HEK293 (cell line): ENCODE results near the gene ZBTB37.

Experiments
- CTCF ChIA-PET: fragments of 350-600 bp; formaldehyde crosslinking; extraction: SDS; loops from one replicate; lab custom pipeline; 2021; ENCODE audit warnings: antibody characterized with exemption; lab: Yijun Ruan, JAX
- POLR2A ChIA-PET: fragments of 300-600 bp; formaldehyde crosslinking; extraction: SDS; loops from one replicate; lab custom pipeline; 2020; ENCODE audit warnings: antibody characterized with exemption, inconsistent platforms; lab: Yijun Ruan, JAX
- H3K27ac ChIP-seq: fragments of 200-500 bp; sonication (Bioruptor generic); 2 replicates; pipeline ENCODE4 v1.5.1; 2014; ENCODE audit warnings: low read depth, low read length, control low read depth, inconsistent platforms; ENCODE audit errors: extremely low read depth
- H3K36me3 ChIP-seq, 2 experiments: fragments of 200-500 bp in 1 of 2; sonication (Bioruptor generic) in 1 of 2; 1 replicate in 1 of 2; 2 replicates in 1 of 2; pipeline ENCODE4 v1.5.1; 2014 to 2017; ENCODE audit warnings: inconsistent platforms in 2 of 2, low read length in 2 of 2; ENCODE audit not compliant: control insufficient read depth in 2 of 2, insufficient read depth in 1 of 2
- H3K4me1 ChIP-seq: fragments of 200-500 bp; sonication (Bioruptor generic); 2 replicates; pipeline ENCODE4 v1.5.1; 2014; ENCODE audit warnings: mild to moderate bottlenecking, low read length, inconsistent platforms; ENCODE audit not compliant: control insufficient read depth, insufficient read depth
- H3K4me3 ChIP-seq: 2 replicates; pipeline ENCODE4 v1.5.1; 2011; ENCODE audit warnings: low read depth, mild to moderate bottlenecking, control low read depth, low read length, moderate library complexity
- H3K9me3 ChIP-seq: fragments of 200-500 bp; sonication (Bioruptor generic); 2 replicates; pipeline ENCODE4 v1.5.1; 2014; ENCODE audit warnings: low read depth, low read length, inconsistent platforms; ENCODE audit not compliant: control insufficient read depth, insufficient read depth
- HIC1 ChIP-seq: fragments of 450-650 bp; formaldehyde crosslinking; IDR thresholded peaks from 2 replicates; pipeline ENCODE4 v1.5.1; 2016; ENCODE audit warnings: missing biosample characterization, missing genetic modification characterization
- HOXA7 ChIP-seq: sonication (generic); formaldehyde crosslinking; IDR thresholded peaks from 2 replicates; pipeline ENCODE4 v1.8.1; 2022; ENCODE audit warnings: missing genetic modification reagents, borderline replicate concordance
- MEIS1 ChIP-seq: sonication (generic); formaldehyde crosslinking; IDR thresholded peaks from 2 replicates; pipeline ENCODE4 v1.8.1; 2022; ENCODE audit warnings: missing genetic modification reagents, mild to moderate bottlenecking, borderline replicate concordance
- ZBTB49 ChIP-seq: fragments of 450-650 bp; formaldehyde crosslinking; IDR thresholded peaks from 2 replicates; pipeline ENCODE4 v1.5.1; 2016; ENCODE audit warnings: missing biosample characterization, missing genetic modification characterization, low read depth
- ZFP3 ChIP-seq: fragments of 450-650 bp; formaldehyde crosslinking; IDR thresholded peaks from 2 replicates; pipeline ENCODE4 v1.5.1; 2016; ENCODE audit warnings: low read depth, missing biosample characterization, missing genetic modification characterization
- ZNF140 ChIP-seq: fragments of 450-650 bp; formaldehyde crosslinking; IDR thresholded peaks from 2 replicates; pipeline ENCODE4 v1.5.1; 2016; ENCODE audit warnings: missing biosample characterization, missing genetic modification characterization
- ZNF19 ChIP-seq: fragments of 450-650 bp; formaldehyde crosslinking; IDR thresholded peaks from 2 replicates; pipeline ENCODE4; 2016; ENCODE audit warnings: missing biosample characterization, missing genetic modification characterization, low read depth
- ZNF23 ChIP-seq: fragments of 450-650 bp; formaldehyde crosslinking; IDR thresholded peaks from 2 replicates; pipeline ENCODE4 v1.5.1; 2016; ENCODE audit warnings: missing biosample characterization, missing genetic modification characterization, borderline replicate concordance
- ZNF239 ChIP-seq: fragments of 450-650 bp; formaldehyde crosslinking; IDR thresholded peaks from 2 replicates; pipeline ENCODE4 v1.5.1; 2016; ENCODE audit warnings: missing biosample characterization, missing genetic modification characterization
- ZNF335 ChIP-seq: fragments of 450-650 bp; formaldehyde crosslinking; conservative IDR thresholded peaks from 2 replicates; pipeline ENCODE4 v1.5.1; 2016; ENCODE audit warnings: missing biosample characterization, missing genetic modification characterization
- ZNF366 ChIP-seq: fragments of 450-650 bp; formaldehyde crosslinking; conservative IDR thresholded peaks from 2 replicates; pipeline ENCODE4 v1.5.1; 2016; ENCODE audit warnings: missing biosample characterization, missing genetic modification characterization
- ZNF544 ChIP-seq: fragments of 450-650 bp; formaldehyde crosslinking; IDR thresholded peaks from 2 replicates; pipeline ENCODE4 v1.5.0; 2017; ENCODE audit warnings: missing biosample characterization, missing genetic modification characterization
- ZNF548 ChIP-seq: fragments of 450-650 bp; formaldehyde crosslinking; IDR thresholded peaks from 2 replicates; pipeline ENCODE4 v1.5.1; 2016; ENCODE audit warnings: missing biosample characterization, missing genetic modification characterization
- ZNF600 ChIP-seq: fragments of 450-650 bp; formaldehyde crosslinking; IDR thresholded peaks from 2 replicates; pipeline ENCODE4 v1.5.1; 2016; ENCODE audit warnings: missing biosample characterization, missing genetic modification characterization
- ZNF677 ChIP-seq: fragments of 450-650 bp; IDR thresholded peaks from 2 replicates; pipeline ENCODE4 v1.5.0; 2018; ENCODE audit warnings: missing biosample characterization, mild to moderate bottlenecking, missing genetic modification characterization, moderate library complexity
- ZNF768 ChIP-seq: fragments of 450-650 bp; formaldehyde crosslinking; IDR thresholded peaks from 2 replicates; pipeline ENCODE4 v1.5.1; 2018; ENCODE audit warnings: missing biosample characterization, mild to moderate bottlenecking, missing genetic modification characterization
- ZSCAN16 ChIP-seq: fragments of 450-650 bp; formaldehyde crosslinking; IDR thresholded peaks from 2 replicates; pipeline ENCODE4 v1.5.1; 2016; ENCODE audit warnings: missing biosample characterization, missing genetic modification characterization
- ZSCAN5A ChIP-seq: fragments of 450-650 bp; formaldehyde crosslinking; IDR thresholded peaks from 2 replicates; pipeline ENCODE4 v1.5.1; 2016; ENCODE audit warnings: missing biosample characterization, missing genetic modification characterization

Gene ZBTB37

GRCh38 chr1:173888749-173889148, 20.6 kb downstream of the ZBTB37 start:
- ChIA-PET POLR2A (interaction anchor here (1.1 kb wide), 1 partner anchor 21 kb away, joined by 5 read pairs; the partner anchor contains the start of genes GAS5 and ZBTB37), CTCF (interaction anchor here (0.8 kb wide), 1 partner anchor 24 kb away, joined by 3 read pairs; no protein-coding TSS in a partner anchor)
- Histone ChIP-seq H3K4me1 (no peaks in the 10 kb centered on the region), H3K4me3 (no peak overlapping the region), H3K36me3 (peaks cover 0 to 28% of the 10 kb centered on the region in 2 experiments; a peak in 2 of 3 replicates), H3K9me3 (no peaks in the 10 kb centered on the region), H3K27ac (no peak overlapping the region)
- no peak for TF ChIP-seq ZNF544 (tag by site-specific recombination)
- TF ChIP-seq ZNF548 (tag by site-specific recombination), result no peak
- TF ChIP-seq ZNF677 (tag by site-specific recombination), result no peak
- no peak for TF ChIP-seq ZBTB49
- TF ChIP-seq MEIS1 (CRISPR knock-in tag), result no peak
- no peak for TF ChIP-seq ZNF239

GRCh38 chr1:173889885-173890284, 21.7 kb downstream of the ZBTB37 start:
- H3K9me3 ChIP-seq, result no peaks in the 10 kb centered on the region
- H3K4me3 ChIP-seq, result no peak overlapping the region
- H3K36me3 ChIP-seq, result peaks cover 0 to 27% of the 10 kb centered on the region in 2 experiments; a peak in 2 of 3 replicates
- POLR2A ChIA-PET, result no interaction called here
- TF ChIP-seq ZFP3 (tag by site-specific recombination) (no peak), ZSCAN5A (tag by site-specific recombination) (no peak), ZSCAN16 (tag by site-specific recombination) (no peak), ZNF544 (tag by site-specific recombination) (no peak), ZNF140 (no peak), ZNF366 (no peak), ZNF335 (tag by site-specific recombination) (no peak), ZNF768 (tag by site-specific recombination) (no peak)
- CTCF ChIA-PET, result no interaction called here
- no peaks in the 10 kb centered on the region for H3K4me1 ChIP-seq
- H3K27ac ChIP-seq, result no peak overlapping the region

GRCh38 chr1:173893611-173894010, 25.4 kb downstream of the ZBTB37 start:
- H3K4me1 ChIP-seq, result no peaks in the 10 kb centered on the region
- no peaks in the 10 kb centered on the region for H3K9me3 ChIP-seq
- POLR2A ChIA-PET, result no interaction called here
- peaks cover 0 to 3% of the 10 kb centered on the region in 2 experiments; a peak in 1 of 3 replicates for H3K36me3 ChIP-seq
- CTCF ChIA-PET, result no interaction called here
- TF ChIP-seq HOXA7 (CRISPR knock-in tag) (no peak), ZNF23 (no peak)
- TF ChIP-seq, all 188 proteins: peak for 0
- H3K4me3 ChIP-seq, result no peak overlapping the region
- H3K27ac ChIP-seq, result no peak overlapping the region

- no peaks in the 10 kb centered on the region for H3K4me1 ChIP-seq
- no peaks in the 10 kb centered on the region for H3K9me3 ChIP-seq
- TF ChIP-seq ZNF19 (tag by site-specific recombination) (no peak), ZNF335 (tag by site-specific recombination) (no peak), ZNF600 (tag by site-specific recombination) (no peak), HIC1 (tag by site-specific recombination) (no peak)
- no peak overlapping the region for H3K27ac ChIP-seq
- H3K36me3 ChIP-seq, result peaks cover 0 to 2% of the 10 kb centered on the region in 2 experiments; a peak in 1 of 3 replicates
- ChIA-PET POLR2A (no interaction called here), CTCF (interaction anchor here (0.7 kb wide), 1 partner anchor 84 kb away, joined by 4 read pairs; no protein-coding TSS in a partner anchor)
- H3K4me3 ChIP-seq, result no peak overlapping the region
These were observed 26.0 kb downstream of the ZBTB37 start for GRCh38 chr1:173894189-173894588.
